Breast epithelium (tissue), 4 donors: Measurements from ENCODE around the gene DOLPP1. TPM values are rescaled to one million over a fixed set of nuclear protein-coding genes. Genes with fewer than 3 reads are reported as not detected.
"Not testable (repeated sequence)": the region's sequence is repeated elsewhere in the genome, so short reads cannot be mapped to it uniquely, and the experiment has no call there.

Experiments
- DNase-seq, 2 donors: peaks; one replicate each; pipeline ENCODE4 v3.0.0-alpha.2; 2019; ENCODE audit warnings: low spot score in 2 of 2
- H3K27ac ChIP-seq, 2 donors: fragments of 200-600 bp; sonication (generic) in 1 of 2; one replicate each; pipeline ENCODE4 v1.5.1; 2016 to 2019; ENCODE audit warnings: mild to moderate bottlenecking in 1 of 2
- H3K27me3 ChIP-seq, 2 donors: fragments of 200-600 bp; sonication (generic) in 1 of 2; one replicate each; pipeline versions ENCODE4 v1.5.1 to v1.6.0; 2017 to 2019; ENCODE audit warnings: control low read depth in 1 of 2, mild to moderate bottlenecking in 1 of 2
- H3K36me3 ChIP-seq: fragments of 200-600 bp; one replicate; pipeline ENCODE4 v1.5.1; 2019
- H3K4me1 ChIP-seq, 2 donors: fragments of 200-600 bp; sonication (generic); one replicate each; pipeline ENCODE4 v1.5.1; 2016 to 2019; ENCODE audit warnings: control low read depth in 1 of 2
- H3K4me3 ChIP-seq, 3 donors: fragments of 200-600 bp; sonication (generic); 1 replicate in 2 of 3; 2 replicates in 1 of 3; pipeline ENCODE4 v1.5.1; 2016 to 2019; ENCODE audit warnings: mild to moderate bottlenecking in 3 of 3, moderate library complexity in 2 of 3
- H3K9me3 ChIP-seq, 2 donors: fragments of 200-600 bp; sonication (generic) in 1 of 2; one replicate each; pipeline ENCODE4 v1.5.1; 2016 to 2019; ENCODE audit warnings: control low read depth in 1 of 2
- POLR2A ChIP-seq: fragments of 450-650 bp; IDR thresholded peaks from one replicate; pipeline ENCODE4 v1.6.1; 2016; ENCODE audit warnings: antibody characterized with exemption, mild to moderate bottlenecking, moderate library complexity
- POLR2AphosphoS5 ChIP-seq, 3 donors: sonication (generic); formaldehyde crosslinking; IDR thresholded peaks; one replicate each; pipeline ENCODE4 v1.6.1; 2017; ENCODE audit warnings: antibody characterized with exemption in 3 of 3
- intact Hi-C: fragments of 100-400 bp; cut with DNase I; formaldehyde crosslinking; loops from one replicate; pipeline ENCODE4 v1.15.1; 2023; ENCODE audit warnings: low total_unique reads
- total RNA-seq, 3 donors: library from RNA; depleted of rRNA; stranded (reverse); fragments of >200 nt; gene quantifications; one replicate each; pipeline ENCODE4 v1.1.0, GENCODE V29; 2016
- TF ChIP-seq, protein P1 (sequence below), 3 donors: fragments of 450-650 bp; IDR thresholded peaks; one replicate each; pipeline ENCODE4 v1.5.1; 2016 to 2017; ENCODE audit warnings: antibody characterized with exemption in 3 of 3, mild to moderate bottlenecking in 3 of 3, moderate library complexity in 3 of 3

The DOLPP1 gene, protein sequence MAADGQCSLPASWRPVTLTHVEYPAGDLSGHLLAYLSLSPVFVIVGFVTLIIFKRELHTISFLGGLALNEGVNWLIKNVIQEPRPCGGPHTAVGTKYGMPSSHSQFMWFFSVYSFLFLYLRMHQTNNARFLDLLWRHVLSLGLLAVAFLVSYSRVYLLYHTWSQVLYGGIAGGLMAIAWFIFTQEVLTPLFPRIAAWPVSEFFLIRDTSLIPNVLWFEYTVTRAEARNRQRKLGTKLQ
- total RNA-seq = 1 to 10 TPM; 5.6 to 9.2 (median 8.6) TPM

GRCh38 chr9:129080601-129081387, at the start of gene DOLPP1:
Gene DOLPP1, plus strand, starts transcription at chr9:129081111. Its CDS starts 21 bp downstream, at chr9:129081132.
- intact Hi-C loops = loop anchor here (10.0 kb wide), 1 partner anchor 1506 kb away; no protein-coding TSS in a partner anchor
- peak; percentile 100 for DNase-seq
- Histone ChIP-seq H3K4me3 (peak within 1 kb of the TSS; percentile 77 to 81 (median 81)), H3K36me3 (peaks cover under 1% of the 10 kb centered on the region), H3K27me3 (no peaks in the 10 kb centered on the region), H3K27ac (peak within 1 kb of the TSS; percentile 57 to 74), H3K9me3 (no peaks in the 10 kb centered on the region), H3K4me1 (peaks cover 0 to 10% of the 10 kb centered on the region in 2 donors)
- TF ChIP-seq POLR2AphosphoS5 (IDR thresholded peaks at IDR 0.05) = peak; percentile 76 to 89 (median 82)
- TF ChIP-seq, protein P1, sequence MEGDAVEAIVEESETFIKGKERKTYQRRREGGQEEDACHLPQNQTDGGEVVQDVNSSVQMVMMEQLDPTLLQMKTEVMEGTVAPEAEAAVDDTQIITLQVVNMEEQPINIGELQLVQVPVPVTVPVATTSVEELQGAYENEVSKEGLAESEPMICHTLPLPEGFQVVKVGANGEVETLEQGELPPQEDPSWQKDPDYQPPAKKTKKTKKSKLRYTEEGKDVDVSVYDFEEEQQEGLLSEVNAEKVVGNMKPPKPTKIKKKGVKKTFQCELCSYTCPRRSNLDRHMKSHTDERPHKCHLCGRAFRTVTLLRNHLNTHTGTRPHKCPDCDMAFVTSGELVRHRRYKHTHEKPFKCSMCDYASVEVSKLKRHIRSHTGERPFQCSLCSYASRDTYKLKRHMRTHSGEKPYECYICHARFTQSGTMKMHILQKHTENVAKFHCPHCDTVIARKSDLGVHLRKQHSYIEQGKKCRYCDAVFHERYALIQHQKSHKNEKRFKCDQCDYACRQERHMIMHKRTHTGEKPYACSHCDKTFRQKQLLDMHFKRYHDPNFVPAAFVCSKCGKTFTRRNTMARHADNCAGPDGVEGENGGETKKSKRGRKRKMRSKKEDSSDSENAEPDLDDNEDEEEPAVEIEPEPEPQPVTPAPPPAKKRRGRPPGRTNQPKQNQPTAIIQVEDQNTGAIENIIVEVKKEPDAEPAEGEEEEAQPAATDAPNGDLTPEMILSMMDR (IDR thresholded peaks at IDR 0.05) = peak in 2 of 3 donors; percentile 29 to 43
- peak; percentile 63 for TF ChIP-seq POLR2A

- DNase-seq = no peak
- no peaks in the 10 kb centered on the region for H3K36me3 ChIP-seq
- H3K27ac ChIP-seq = no peak overlapping the region
- TF ChIP-seq POLR2AphosphoS5 (IDR thresholded peaks at IDR 0.05) (no peak), POLR2A (no peak)
- TF ChIP-seq, protein P1 (IDR thresholded peaks at IDR 0.05) = no peak
- intact Hi-C loops = no loop called here
- no peak overlapping the region for H3K4me3 ChIP-seq
- H3K9me3 ChIP-seq = no peaks in the 10 kb centered on the region
- H3K4me1 ChIP-seq = peaks cover 4 to 6% of the 10 kb centered on the region in 2 donors
- no peaks in the 10 kb centered on the region for H3K27me3 ChIP-seq
Measured at GRCh38 chr9:129031514-129031913, 49.4 kb upstream of the DOLPP1 start.

DNA sequence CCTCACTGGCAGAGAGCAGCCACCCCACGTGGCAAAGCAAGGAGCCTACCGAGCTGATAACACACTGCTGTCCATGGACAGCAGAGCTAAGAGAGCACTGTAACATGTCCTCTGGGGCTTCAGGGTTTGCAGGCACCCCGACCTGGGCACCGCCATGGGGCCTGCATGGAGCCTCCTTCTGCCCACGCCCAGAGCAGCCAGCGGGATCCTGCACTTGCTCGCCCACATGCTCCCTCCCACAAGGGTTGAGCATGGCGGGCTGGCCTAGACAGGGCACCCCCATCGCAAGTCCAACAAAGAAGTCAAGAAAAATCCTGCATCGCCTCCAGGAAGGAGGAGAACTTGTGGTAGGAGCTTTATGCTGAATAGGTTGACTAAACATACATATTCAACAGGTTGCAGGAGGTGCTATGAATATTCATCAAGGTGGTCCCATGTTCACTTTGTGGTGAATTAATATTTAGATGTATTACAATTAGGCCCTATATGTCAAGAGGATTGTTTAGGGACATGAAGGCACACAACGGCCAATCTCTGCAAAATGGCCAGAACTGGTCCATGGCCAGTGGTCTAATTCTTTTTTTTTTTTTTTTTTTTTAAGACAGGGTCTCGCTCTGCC, 48.3 kb upstream of the DOLPP1 start:
- no peak for DNase-seq
- no peak overlapping the region for H3K4me3 ChIP-seq
- H3K4me1 ChIP-seq = peaks cover 5 to 7% of the 10 kb centered on the region in 2 donors
- no peak overlapping the region for H3K27ac ChIP-seq
- no peaks in the 10 kb centered on the region for H3K36me3 ChIP-seq
- intact Hi-C loops = no loop called here
- no peaks in the 10 kb centered on the region for H3K27me3 ChIP-seq
- H3K9me3 ChIP-seq = no peaks in the 10 kb centered on the region
- TF ChIP-seq POLR2AphosphoS5 (IDR thresholded peaks at IDR 0.05) (no peak), POLR2A (no peak)
- TF ChIP-seq, protein P1 (IDR thresholded peaks at IDR 0.05) = no peak

DNA sequence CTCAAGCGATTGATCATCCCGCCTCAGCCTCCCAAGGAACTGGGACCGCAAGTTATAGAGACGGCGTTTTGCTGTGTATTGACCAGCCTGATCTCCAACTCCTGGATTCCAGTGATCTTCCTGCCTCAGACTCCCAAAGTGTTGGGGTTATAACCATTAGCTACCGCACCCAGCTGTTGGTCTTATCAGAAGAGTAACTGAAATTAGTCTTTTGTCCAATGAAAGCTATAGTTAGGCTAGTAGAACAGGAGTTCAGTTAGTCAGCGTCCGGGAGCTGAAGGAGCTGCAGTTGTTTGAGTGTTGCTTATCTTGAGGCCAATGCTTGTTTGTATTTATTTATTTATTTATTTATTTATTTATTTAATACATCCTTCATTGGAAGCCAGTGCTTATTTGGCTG, 47.7 kb upstream of the DOLPP1 start:
- Histone ChIP-seq H3K9me3 (no peaks in the 10 kb centered on the region), H3K4me3 (no peak overlapping the region), H3K36me3 (no peaks in the 10 kb centered on the region), H3K4me1 (peaks cover 7 to 10% of the 10 kb centered on the region in 2 donors), H3K27me3 (no peaks in the 10 kb centered on the region), H3K27ac (no peak overlapping the region)
- TF ChIP-seq POLR2A = no peak
- no peak for TF ChIP-seq POLR2AphosphoS5 (IDR thresholded peaks at IDR 0.05)
- TF ChIP-seq, protein P1 (IDR thresholded peaks at IDR 0.05) = no peak
- no peak for DNase-seq
- intact Hi-C loops = no loop called here

- DNase-seq, H3K36me3 ChIP-seq, H3K9me3 ChIP-seq, H3K27me3 ChIP-seq, intact Hi-C loops: not testable (repeated sequence)
- H3K4me3 ChIP-seq = peak overlapping the region; percentile 72 to 94 (median 90)
- H3K27ac ChIP-seq = peak overlapping the region; percentile 79 to 84
- H3K4me1 ChIP-seq = peaks cover 7 to 13% of the 10 kb centered on the region in 2 donors
Measured at GRCh38 chr9:129035838-129036237, 45.1 kb upstream of the DOLPP1 start.
